Activated CD4-positive, alpha-beta T cell treated with anti-CD3 and anti-CD28 coated beads for 1 hour (primary cell): ENCODE data around the gene ZSCAN12.
A peak's percentile ranks its signal among the peaks of the same experiment; 100 is the strongest.

ENCODE experiments used
- DNase-seq: peaks from one replicate; pipeline ENCODE4 v3.0.0-alpha.2; 2020

The ZSCAN12 gene

GRCh38 chr6:28353356-28353755, 46.2 kb downstream of the ZSCAN12 start:
- DNase-seq, result no peak

GRCh38 chr6:28351493-28351925, 48.0 kb downstream of the ZSCAN12 start:
- DNase-seq, result no peak

GRCh38 chr6:28351087-28351486, 48.5 kb downstream of the ZSCAN12 start:
- no peak for DNase-seq

GRCh38 chr6:28349892-28350737, 49.4 kb downstream of the ZSCAN12 start, which contains the start of gene ZKSCAN3:
TSS of gene ZKSCAN3 (plus strand) at chr6:28349947. CDS start at chr6:28359587, 9,640 bp downstream.
- DNase-seq, result peak; percentile 69

GRCh38 chr6:28349344-28349891, 50.1 kb downstream of the ZSCAN12 start:
- DNase-seq, result no peak

- DNase-seq, result no peak
Observed at GRCh38 chr6:28347119-28347518, 52.4 kb downstream of the ZSCAN12 start.

GRCh38 chr6:28345201-28345600, 54.3 kb downstream of the ZSCAN12 start:
- no peak for DNase-seq

GRCh38 chr6:28343898-28344677, 55.5 kb downstream of the ZSCAN12 start:
- no peak for DNase-seq

- DNase-seq, result no peak
Observed at GRCh38 chr6:28340310-28341095, 59.0 kb downstream of the ZSCAN12 start.

- DNase-seq, result no peak
Observed at GRCh38 chr6:28337121-28337520, 62.4 kb downstream of the ZSCAN12 start.

- no peak for DNase-seq
Observed at GRCh38 chr6:28336284-28337120, 63.0 kb downstream of the ZSCAN12 start.

- peak; percentile 75 for DNase-seq
Observed at GRCh38 chr6:28335564-28336283, 63.8 kb downstream of the ZSCAN12 start, which contains the start of gene ZSCAN31. TSS of gene ZSCAN31 (minus strand) at chr6:28336148. CDS start at chr6:28329683, 6,465 bp downstream.

- no peak for DNase-seq
Observed at GRCh38 chr6:28335040-28335563, 64.4 kb downstream of the ZSCAN12 start.

- DNase-seq, result no peak
Observed at GRCh38 chr6:28334286-28335039, 65.1 kb downstream of the ZSCAN12 start.

GRCh38 chr6:28333599-28334018, 65.9 kb downstream of the ZSCAN12 start:
- DNase-seq, result no peak

- DNase-seq, result no peak
Observed at GRCh38 chr6:28333047-28333446, 66.5 kb downstream of the ZSCAN12 start.

- DNase-seq, result no peak
Observed at GRCh38 chr6:28330041-28330440, 69.5 kb downstream of the ZSCAN12 start.
